MCF 10A (cell line): ENCODE data around the gene TCIRG1. TPM values are rescaled to one million over a fixed set of nuclear protein-coding genes. Genes with fewer than 3 reads are reported as not detected.

Experiments
- BruUV-seq: library from RNA; stranded (reverse); fragments of 400-500 nt; replicated peaks from 2 replicates; lab custom pipeline; 2021; lab: Mats Ljungman, UMichigan
- CTCF ChIA-PET: fragments of 300-600 bp; sonication (Branson Sonifier 250); formaldehyde crosslinking; extraction: SDS; loops from one replicate; lab custom pipeline; 2021; ENCODE audit warnings: antibody characterized with exemption, inconsistent platforms; lab: Yijun Ruan, JAX
- POLR2A ChIA-PET: fragments of 300-600, 350-650 bp; sonication (Branson Sonifier 250); formaldehyde crosslinking; extraction: SDS; loops from one replicate; lab custom pipeline; 2020; ENCODE audit warnings: antibody characterized with exemption, inconsistent platforms; lab: Yijun Ruan, JAX
- DNase-seq: peaks from one replicate; pipeline ENCODE4 v3.0.0-alpha.2; 2018; ENCODE audit not compliant: unreplicated experiment
- H3K27ac Mint-ChIP-seq: one replicate; pipeline ENCODE4 v1.8.0; 2022; ENCODE audit warnings: mild to moderate bottlenecking, low read depth, mixed read lengths; ENCODE audit not compliant: unreplicated experiment
- H3K27me3 Mint-ChIP-seq: one replicate; pipeline ENCODE4 v1.8.0; 2022; ENCODE audit warnings: mixed read lengths; ENCODE audit not compliant: insufficient read depth, unreplicated experiment
- H3K36me3 Mint-ChIP-seq: one replicate; pipeline ENCODE4 v1.8.0; 2022; ENCODE audit warnings: mild to moderate bottlenecking, moderate library complexity, mixed read lengths; ENCODE audit not compliant: insufficient read depth, unreplicated experiment
- H3K4me1 Mint-ChIP-seq: one replicate; pipeline ENCODE4 v1.8.0; 2022; ENCODE audit warnings: mixed read lengths; ENCODE audit not compliant: insufficient read depth, unreplicated experiment
- H3K4me3 Mint-ChIP-seq: one replicate; pipeline ENCODE4 v1.8.0; 2022; ENCODE audit warnings: mild to moderate bottlenecking, moderate library complexity, mixed read lengths; ENCODE audit not compliant: unreplicated experiment
- H3K9me3 Mint-ChIP-seq: one replicate; pipeline ENCODE4 v1.8.0; 2022; ENCODE audit warnings: mixed read lengths; ENCODE audit not compliant: unreplicated experiment
- CTCF ChIP-seq: fragments of 200-600 bp; IDR thresholded peaks from one replicate; pipeline ENCODE4 v1.8.0; 2022; ENCODE audit warnings: antibody characterized with exemption, mild to moderate bottlenecking; ENCODE audit not compliant: unreplicated experiment
- intact Hi-C: fragments of 100-400 bp; cut with micrococcal nuclease; formaldehyde crosslinking; loops from 2 replicates; pipeline ENCODE4 v1.14.1; 2022
- total RNA-seq: library from RNA; stranded (reverse); gene quantifications from 2 replicates; pipeline ENCODE4 v1.2.3, GENCODE V29; 2022

TCIRG1 gene
- total RNA-seq, 1 experiment from 2014 or later: 12.3 TPM

GRCh38 chr11:68016161-68016903 lies 22.5 kb upstream of the TCIRG1 start:
- no TSS peak for BruUV-seq
- CTCF ChIA-PET: interaction anchor here (0.6 to 0.7 kb wide), 2 partner anchors 13 to 491 kb away, joined by 4 read pairs; no protein-coding TSS in a partner anchor
- Mint-ChIP-seq H3K4me3 (peak overlapping the region; percentile 32), H3K9me3 (no peaks in the 10 kb centered on the region), H3K27me3 (no peaks in the 10 kb centered on the region), H3K27ac (peak overlapping the region; percentile 88), H3K4me1 (peaks cover 75% of the 10 kb centered on the region), H3K36me3 (peaks cover 47% of the 10 kb centered on the region)
- no peak for DNase-seq
- no peak for TF ChIP-seq CTCF
- POLR2A ChIA-PET: interaction anchor here (0.9 to 4.9 kb wide), 2 partner anchors 14 to 21 kb away, joined by 3 to 59 read pairs; partner anchors contain the start of gene NDUFS8
- intact Hi-C loops: no loop called here

DNA sequence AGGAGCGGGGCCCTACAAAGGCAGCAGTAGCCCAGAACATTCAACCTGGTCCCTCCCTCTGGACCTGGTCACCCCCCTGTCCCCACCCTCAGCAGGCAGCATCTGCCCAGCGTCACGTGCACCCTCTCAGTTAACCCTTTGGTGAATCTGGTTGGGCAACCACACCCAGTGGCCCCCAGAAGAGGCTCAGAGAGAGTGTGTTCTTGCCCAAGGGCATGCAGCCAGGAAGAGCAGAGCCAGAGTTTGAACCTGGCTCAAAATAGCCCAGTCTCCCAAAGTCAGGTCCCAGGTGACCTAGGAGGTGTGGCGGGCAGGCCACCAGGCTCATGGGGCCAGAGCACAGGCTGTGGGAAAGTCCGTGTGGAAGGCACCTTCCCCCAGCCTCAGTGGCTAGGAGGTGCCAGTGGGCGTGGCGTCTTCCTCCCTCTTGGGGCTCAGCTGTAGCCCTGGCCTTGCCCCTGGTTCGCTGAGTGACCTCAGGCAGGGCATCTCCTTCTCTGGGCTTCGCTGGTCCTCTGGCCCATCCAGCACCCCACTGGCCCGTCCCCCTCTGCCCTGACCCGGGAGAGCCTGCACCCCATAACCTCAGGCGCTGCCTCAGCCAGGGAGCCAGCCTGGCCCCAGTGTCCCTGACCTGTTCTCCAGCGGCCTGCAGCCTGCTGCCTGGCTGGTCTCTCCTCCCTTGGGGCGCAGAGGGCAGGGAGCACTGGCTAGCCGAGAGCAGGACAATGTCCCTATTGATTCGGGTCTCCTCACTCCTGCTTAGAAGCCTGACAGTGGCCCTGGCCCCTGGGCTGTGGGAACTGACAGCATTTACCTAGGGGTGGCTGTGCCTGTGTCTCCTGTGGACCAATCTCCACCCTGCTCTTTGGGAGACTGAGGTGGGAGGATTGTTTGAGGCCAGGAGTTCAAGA lies 21.7 kb upstream of the TCIRG1 start:
- Mint-ChIP-seq H3K4me3 (peak overlapping the region; percentile 32), H3K27me3 (no peaks in the 10 kb centered on the region), H3K36me3 (peaks cover 50% of the 10 kb centered on the region), H3K27ac (peak overlapping the region; percentile 88), H3K4me1 (peaks cover 67% of the 10 kb centered on the region), H3K9me3 (no peaks in the 10 kb centered on the region)
- ChIA-PET POLR2A (interaction anchor here (0.9 to 4.9 kb wide), 2 partner anchors 13 to 20 kb away, joined by 3 to 59 read pairs; partner anchors contain the start of gene NDUFS8), CTCF (interaction anchor here (0.6 to 0.7 kb wide), 2 partner anchors 13 to 490 kb away, joined by 4 read pairs; no protein-coding TSS in a partner anchor)
- intact Hi-C loops: no loop called here
- peak; percentile 49 for DNase-seq
- BruUV-seq: no TSS peak
- no peak for TF ChIP-seq CTCF

DNA sequence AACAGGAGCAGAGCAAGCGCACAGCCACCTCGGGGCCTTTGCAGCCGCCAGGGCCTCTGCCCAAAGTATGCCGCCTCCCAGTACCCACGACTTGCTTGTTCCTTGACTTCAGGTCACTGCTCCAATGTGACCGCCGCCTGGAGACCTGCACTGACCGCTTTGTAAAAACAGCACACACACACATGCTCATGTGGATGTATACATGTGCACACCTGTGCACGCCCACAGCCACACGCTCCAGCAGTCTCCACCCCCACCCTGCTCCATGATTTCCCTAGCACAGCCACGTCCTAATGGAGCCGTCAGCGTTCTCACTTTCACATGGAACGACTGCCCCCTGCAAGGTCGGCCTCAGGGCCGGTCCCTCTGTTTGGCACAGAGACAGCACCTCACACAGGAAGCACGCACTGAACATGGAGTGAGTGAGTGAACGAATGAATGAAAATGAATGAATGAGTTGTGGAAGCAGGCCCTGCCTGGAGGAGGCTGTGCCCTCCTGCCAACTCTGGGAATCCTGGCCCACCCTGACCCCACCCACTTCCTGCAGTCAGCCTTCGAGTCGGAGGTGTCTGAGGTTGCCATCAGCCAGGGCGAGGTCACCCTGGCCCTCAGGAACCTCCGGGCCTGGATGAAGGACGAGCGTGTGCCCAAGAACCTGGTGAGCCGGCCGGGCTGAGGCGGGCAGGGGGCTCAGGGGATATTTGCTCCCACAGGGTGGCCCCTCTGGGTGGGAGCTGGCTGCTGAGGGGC lies 20.7 kb upstream of the TCIRG1 start:
- peaks cover 60% of the 10 kb centered on the region for H3K36me3 Mint-ChIP-seq
- POLR2A ChIA-PET: interaction anchor here (6.4 kb wide), 1 partner anchor 9 kb away, joined by 46 read pairs; the partner anchor contains the start of gene ALDH3B1
- no TSS peak for BruUV-seq

More for the DNA sequence above, 20.7 kb upstream of the TCIRG1 start:
- no peak for DNase-seq
- Mint-ChIP-seq H3K27ac (peak overlapping the region; percentile 88), H3K4me3 (no peak overlapping the region), H3K27me3 (no peaks in the 10 kb centered on the region), H3K4me1 (peaks cover 63% of the 10 kb centered on the region), H3K9me3 (no peaks in the 10 kb centered on the region)
- no peak for TF ChIP-seq CTCF
- CTCF ChIA-PET: interaction anchor here (0.6 kb wide), 1 partner anchor 198 kb away, joined by 3 read pairs; no protein-coding TSS in a partner anchor
- intact Hi-C loops: no loop called here
